Measurements from ENCODE around the gene PPP4R3B.
"Not testable (repeated sequence)": the region's sequence is repeated elsewhere in the genome, so short reads cannot be mapped to it uniquely, and the experiment has no call there.

The PPP4R3B gene

DNA sequence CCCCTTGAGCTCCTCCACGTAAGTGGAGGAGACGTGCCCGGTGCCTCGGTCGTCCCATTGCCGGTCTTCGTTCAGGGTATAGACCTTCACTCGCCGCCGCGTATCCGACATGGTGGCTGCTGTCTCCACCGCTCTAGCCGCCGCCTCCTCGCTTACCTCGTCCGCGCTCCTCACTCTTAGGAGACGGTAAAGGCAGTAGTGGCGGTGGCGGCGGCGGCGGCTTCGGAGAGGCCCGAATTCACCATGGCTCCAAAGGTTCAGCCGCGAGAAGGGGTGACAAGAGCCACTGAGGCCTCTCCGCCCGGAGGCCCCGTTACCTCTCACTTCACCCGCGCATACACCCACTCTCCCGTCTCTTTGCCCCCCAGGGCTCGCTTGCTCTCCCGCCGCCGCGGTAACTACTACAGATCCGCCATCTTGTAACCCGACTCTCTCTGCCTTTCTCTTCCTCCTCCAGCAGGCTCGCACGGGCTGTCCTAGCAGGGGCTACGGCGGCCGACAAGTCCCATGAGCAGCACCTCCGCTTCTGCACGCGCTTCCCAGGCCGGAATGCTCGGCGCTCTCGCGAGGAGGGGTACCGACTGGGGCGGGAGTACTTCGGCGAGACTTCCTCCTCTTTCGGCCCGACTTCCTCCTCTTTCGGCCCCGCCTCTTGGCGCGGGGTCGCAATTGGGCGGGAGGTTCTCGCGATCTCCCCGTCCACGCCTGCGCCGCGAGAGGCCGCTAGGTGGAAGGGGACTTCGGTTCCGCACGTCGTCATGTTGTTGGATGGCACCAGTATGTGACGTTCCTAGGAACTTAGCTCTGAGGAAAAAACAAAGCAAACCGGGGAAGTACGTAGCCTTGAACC lies at the start of gene PPP4R3B:
Gene PPP4R3B (minus strand): TSS at position 448 of the 850 bp plus-strand sequence. CDS start 337 bp downstream, at position 111.
- peak; percentile 98 for DNase-seq

DNA sequence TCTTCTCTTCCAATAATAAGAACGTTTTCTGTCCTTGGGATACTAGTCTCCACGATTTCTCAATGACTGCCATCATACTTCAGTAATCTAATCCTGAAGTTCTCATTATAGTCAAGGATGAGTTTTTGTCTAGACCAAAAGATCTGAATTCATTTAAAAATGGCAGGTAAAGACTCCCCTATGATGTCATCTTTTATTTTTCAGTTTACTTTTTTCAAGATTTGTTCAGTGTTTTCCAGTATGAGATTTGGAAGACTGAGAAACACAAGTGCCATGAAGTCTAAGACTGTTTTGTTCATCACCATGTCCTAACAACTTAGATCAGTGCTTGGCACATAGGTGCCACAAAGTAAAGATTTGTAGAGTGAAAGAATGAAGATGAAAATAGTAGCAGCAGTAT lies 35.8 kb upstream of the PPP4R3B start:
- DNase-seq, result no peak

DNA sequence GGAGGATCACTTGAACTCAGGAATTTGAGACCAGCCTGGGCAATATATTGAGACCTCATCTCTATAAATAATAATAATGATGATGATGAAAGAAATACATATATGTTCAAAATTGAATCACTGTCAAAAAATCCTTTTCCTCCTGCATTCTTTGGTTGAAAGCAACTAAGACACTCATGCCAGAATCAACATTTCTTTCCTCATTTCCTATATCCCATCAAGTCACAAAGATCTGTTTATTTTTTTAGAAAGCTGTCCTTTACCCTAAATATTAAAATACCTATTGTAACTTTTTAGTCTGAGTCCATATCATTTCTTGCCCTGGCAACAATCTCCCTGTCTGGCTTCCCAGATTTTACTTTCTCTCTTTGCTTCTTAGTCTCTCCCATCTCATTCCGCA lies 31.8 kb upstream of the PPP4R3B start:
- no peak for DNase-seq

DNA sequence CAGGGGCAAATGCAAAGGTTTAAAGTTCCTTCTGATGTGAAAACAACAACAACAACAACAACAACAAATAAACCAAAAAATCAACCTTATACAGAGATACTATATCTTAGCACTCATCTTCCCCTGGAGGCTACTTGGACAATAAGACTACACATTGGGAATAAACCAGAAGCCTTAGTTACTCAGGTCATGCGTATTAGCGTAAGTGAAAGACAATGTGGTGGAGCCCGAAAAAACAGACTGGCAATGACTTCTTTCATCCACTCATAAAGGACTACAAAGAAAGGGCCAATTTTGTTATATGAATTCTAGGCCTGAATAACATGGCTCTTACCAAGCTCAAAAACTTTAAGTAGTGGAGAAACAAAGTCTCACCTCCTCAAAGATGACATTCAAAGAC lies 19.4 kb upstream of the PPP4R3B start:
- no peak for DNase-seq

DNA sequence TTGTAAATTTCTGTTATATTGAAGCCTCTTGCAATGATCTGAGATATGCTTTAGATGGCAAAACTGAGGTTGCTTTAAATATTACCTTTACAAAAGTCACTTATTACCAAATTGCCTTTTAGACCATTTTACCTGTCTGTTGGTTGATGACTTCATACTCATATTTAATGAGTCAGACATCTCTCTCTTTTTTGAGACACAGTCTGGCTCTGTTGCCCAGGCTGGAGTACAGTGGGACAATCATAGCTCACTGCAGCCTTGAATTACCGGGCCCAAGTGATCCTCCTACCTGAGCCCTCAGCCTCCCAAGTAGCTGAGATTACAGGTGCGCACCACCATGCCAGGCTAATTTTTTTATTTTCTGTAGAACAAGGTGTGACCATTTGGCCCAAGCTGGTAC lies 11.5 kb upstream of the PPP4R3B start:
- no peak for DNase-seq

DNA sequence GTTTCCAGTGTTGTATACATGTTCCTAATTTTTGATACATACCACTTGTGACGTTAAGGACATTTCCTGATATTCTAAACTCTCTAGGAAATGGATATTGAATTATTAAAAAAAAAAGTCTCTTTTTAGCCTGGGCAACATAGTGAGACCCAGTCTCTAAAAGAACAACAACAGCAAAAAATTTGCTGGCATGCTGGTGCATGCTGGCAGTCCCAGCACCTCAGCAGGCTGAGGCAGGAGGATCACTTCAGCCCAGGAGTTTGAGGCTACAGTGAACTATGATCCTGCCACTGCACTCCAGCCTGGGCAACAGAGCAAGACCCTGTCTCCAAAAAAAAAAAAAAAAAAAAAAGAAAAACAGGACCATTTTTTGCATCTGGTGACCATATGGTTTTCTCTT lies 10.5 kb upstream of the PPP4R3B start:
- no peak for DNase-seq

DNA sequence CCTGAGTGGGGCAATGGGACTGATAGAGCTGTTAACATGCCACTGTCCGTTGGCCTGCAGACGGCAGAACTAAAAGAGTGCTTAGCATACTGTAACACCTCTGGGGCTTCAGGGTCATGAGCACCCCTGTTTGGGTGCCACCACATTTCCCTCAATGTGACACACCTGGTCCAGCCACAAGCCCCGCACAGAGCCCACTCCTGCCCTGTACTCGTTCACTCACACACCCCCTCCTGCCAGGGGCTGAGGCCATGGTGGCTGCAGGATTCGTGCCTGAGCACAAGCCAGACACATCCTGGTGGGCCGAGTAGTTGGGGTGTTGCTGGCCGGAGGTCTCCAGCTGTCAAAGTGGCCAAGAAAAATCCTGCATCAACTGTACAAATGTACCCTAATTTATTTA lies 4.4 kb upstream of the PPP4R3B start:
- DNase-seq, result no peak

DNA sequence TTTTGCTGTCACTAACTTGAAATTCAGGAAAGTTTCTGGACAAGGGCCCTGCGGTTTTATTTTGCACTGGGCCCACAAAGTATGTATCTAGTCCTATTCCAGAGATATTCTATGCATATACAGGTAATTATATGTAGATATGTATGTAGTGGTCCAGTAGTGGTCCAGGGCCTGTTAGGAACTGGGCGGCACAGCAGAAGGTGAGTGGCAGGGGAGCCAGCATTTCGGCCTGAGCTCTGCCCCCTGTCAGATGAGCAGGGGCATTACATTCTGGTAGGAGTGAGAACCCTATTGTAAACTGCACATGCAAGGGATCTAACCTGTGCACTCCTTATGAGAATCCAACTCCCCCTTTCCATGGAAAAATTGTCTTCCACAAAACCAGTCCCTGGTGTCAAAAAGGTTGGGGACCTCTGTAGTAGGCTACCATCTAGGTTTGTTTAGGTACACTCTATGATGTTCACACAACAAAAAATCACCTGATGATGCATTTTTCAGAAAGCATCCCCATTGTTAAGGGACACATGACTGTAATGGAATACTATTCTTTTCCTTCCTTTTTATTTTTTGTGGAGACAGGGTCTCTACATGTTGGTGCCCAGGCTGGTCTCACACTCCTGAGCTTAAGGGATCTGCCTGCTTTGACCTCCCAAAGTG lies 2.8 kb upstream of the PPP4R3B start:
- no peak for DNase-seq

DNA sequence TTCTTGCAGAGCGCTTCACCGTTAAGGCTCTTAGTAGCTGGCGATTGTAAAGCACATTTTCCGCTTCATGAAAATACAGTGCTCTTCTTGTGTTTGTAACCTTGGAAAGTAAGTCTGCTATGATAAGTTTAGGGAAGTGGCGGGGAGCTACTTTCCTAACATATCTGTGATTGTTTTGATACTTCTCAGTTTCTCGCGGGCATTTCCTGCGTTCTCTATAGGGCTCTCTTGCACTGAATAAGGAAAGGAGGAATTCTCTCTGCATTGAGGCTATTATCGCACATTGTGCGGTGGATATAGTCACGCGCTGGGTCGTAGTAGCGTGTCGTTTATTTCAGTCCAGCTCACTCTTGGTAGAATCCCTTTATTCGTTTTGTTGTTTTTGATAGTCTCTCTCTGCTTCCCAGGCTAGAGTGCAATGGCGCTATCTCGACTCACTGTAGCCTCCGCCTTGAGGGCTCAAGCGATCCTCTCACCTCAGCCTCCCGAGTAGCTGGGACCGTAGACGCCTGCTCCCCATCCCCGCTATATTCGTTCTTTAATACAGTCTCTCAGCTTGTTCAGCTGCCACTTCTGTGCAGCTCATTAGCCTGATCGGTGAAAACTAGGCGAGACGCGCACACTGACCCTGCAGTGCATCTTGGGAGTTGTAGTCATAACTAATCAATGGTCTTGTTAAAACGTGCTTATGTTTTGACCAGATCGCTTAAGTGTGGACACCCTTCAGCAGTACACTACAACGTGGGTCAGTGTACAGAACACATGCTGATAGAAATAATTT lies 1.0 kb upstream of the PPP4R3B start:
- peak; percentile 30 for DNase-seq

DNA sequence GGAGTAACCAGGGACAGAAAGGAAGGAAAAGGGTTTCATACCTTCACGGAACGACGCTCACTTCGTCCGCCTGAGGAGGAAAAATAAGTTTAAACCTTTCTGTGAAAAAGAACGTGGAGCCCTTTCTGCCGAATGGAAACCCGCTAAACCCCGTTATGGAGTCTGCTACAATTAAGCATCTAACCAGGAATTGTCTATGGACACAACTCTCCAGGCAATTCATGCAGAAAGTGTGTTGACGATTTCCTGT lies 528 bp upstream of the PPP4R3B start:
- DNase-seq, result no peak

DNA sequence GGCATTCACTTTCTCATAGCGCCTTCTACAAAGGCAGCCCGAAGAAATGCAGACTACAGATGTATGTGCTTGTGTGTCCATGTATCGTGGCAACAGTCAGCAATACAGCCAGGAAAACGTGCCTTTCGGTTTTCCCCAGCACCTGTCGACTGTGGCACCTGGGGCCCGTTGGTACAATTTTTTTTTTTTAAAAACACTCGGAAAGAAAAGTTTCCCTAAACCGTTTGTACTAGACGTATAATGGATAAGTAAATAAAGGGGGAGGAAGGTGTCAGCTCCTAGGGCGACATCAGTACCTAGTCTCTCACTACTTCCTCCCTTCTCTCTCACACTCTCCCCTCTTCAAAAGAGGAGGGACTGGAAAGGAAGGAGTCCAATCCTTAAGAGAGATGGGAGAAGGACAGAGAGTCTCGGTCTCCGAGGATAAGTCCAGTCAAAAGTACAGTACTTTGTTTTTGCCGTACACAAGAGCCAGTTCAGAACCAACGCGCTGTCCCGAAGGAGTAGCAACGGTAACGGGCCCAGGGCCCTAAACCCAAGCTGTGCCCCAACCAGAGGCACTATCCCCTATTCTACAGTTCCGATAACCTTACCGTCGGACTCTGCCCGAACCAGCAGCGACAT lies 759 bp downstream of the PPP4R3B start:
- peak; percentile 24 for DNase-seq

DNA sequence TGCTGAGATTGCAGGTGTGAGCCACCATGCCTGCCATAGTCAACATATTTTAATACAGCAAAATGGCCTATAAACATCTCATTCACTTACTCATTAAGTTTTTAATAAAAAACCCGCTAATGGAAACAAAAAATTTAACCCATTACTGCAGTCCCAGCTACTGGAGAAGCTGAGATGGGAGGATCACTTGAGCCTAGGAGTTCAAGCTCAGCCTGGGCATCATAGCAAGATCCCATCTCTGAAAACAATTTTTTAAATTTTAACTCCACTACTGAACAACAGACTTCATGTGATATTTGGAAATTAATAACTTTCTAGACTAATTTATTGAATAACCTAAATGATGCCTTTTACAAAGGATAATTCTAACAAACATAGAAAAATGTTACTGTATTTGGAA lies 5.4 kb downstream of the PPP4R3B start:
- DNase-seq, result no peak

DNA sequence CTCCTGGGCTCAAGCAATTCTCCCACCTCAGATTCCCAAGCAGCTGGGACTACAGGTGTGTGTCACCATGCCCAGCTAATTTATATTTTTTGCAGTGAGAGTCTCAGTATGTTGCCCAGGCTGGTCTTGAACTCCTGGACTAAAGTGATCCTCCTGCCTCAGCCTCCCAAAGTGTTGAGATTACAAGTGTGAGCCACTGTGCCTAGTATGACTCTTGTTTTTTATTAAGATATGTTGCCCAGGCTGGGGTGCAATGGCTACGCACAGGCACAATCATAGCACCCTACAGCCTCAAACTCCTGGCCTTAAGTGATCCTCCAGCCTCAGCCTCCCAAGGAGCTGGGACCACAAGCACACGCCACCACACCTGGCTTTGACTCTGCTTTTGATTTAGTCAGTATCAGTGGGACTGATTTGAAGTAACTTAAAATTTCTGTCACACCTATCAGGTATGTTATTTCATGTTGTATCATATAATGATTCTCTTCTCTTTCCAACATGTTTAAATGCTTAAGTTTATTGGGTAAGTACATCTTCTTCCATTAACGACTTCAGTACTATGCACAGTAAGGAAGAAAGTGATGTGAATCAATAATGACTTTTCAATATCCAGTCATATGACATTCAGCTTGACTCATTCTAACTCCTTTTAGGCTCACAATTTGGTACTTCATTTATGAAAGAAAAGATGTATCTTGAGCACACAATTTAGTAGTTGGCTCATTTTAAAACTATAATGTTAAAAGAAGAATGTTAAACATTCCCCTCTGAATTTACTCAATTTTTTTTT lies 6.3 kb downstream of the PPP4R3B start:
- DNase-seq, result no peak

DNA sequence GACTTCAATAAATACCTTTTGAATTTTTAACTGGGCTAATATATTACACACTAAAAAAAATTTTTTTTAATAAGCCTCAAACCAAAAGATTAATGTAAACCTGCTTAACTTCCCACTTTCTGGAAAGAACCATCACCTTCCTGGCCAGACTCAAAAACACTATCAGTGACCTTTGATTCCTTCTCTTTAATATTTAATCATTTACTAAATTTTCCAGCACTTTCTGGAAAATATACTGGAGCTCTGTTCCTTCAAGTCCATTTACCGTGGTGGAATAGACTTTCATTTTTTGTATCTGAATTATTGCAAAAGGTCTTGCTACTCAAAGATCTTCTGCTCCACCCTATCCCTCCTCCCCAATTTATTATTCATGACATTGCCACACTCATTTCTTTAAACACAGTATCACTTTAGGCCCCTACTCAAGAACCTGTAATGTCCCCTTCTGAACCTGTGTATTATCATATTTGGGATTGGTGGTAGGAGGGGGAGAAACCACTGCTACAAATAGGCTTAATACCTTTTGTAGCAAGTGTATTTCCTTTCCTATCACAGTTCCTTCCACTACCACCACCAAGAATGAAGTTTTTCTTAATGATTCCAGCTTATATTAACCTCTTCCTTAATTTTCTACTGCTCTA lies 7.4 kb downstream of the PPP4R3B start:
- DNase-seq, result no peak

DNA sequence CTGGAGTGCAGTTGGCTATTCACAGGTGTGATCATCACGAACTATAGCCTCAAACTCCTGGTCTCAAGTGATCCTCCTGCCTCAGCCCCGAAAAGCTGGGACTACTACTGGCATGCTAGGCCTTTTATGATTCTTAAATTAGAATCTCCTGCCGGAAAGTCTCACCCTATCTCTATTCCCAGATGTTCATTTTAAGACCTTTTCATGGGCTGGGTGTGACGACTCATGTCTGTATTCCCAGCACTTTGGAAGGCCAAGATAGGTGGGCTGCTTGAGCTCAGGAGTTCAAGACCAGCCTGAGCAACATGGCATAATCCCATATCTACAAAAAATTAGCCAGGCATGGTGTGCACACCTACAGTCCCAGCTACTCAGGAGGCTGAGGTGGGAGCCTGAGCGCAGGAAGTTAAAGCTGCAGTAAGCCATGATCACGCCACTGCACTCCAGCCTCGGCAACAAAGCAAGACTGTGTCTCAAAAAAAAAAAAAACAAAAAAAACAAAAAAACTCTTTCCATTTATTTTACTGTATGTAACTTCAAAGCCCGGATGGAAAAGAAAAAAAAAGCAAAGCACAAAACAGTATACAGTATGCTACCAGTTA lies 8.1 kb downstream of the PPP4R3B start:
- no peak for DNase-seq

DNA sequence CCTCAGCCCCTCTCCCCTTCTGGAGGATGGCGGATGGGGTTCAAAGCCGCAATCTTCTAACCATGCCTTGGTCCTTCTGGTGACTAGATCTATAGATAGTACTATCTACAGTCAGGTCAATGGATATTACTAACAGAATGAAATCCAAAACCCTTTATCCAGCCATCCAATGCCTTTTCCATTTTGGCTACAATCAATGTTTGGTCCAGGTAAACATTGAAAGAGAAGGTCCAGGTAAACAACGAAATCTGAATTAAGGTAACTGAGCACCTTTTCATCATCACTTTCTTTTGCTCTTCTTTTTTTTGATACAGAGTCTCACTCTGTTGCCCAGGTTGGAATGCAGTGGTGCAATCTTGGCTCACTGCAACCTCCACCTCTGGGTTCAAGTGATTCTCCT lies 9.7 kb downstream of the PPP4R3B start:
- no peak for DNase-seq

DNA sequence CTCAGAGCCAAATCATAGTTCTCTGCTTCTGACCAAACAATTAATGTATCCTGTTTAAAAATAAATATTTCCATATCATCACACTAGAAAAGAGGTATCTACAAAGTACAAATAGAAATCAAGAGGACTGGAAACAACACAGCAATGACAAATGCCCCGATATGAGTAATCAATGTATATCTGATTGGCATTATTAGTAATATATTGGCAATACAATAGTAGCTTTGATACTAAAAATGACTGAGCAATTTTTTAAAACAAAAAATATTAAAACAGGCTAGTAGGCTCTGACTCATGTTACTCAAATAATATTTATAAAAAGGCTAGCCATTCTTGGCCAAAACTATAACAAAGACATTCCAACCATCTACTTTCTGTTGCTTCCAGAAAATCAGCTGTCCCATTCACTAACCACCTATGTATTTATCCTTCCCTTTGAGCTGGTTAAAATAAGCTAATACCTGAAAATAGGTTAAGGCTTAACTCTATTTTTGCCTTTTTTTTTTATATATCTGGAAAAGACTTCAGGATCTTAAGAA lies 13.3 kb downstream of the PPP4R3B start:
- no peak for DNase-seq

DNA sequence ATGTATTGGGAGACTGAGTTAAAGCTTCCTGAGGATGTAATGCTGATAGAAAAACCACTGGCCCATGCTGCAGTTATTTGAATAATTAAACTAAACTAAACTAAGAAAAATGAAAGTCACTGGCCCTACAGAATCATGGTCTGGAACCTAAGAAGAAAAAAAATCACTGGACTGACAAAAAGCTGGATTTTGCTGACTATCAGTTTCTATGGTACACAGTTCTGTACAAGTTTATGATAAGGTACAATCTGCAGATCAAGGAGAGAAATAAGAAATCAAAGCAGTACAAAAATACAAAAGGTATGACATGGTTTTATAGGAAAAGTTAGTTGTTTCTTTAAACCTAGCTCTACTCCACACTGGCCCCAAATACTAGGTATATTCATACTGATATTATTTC lies 15.6 kb downstream of the PPP4R3B start:
- no peak for DNase-seq

DNA sequence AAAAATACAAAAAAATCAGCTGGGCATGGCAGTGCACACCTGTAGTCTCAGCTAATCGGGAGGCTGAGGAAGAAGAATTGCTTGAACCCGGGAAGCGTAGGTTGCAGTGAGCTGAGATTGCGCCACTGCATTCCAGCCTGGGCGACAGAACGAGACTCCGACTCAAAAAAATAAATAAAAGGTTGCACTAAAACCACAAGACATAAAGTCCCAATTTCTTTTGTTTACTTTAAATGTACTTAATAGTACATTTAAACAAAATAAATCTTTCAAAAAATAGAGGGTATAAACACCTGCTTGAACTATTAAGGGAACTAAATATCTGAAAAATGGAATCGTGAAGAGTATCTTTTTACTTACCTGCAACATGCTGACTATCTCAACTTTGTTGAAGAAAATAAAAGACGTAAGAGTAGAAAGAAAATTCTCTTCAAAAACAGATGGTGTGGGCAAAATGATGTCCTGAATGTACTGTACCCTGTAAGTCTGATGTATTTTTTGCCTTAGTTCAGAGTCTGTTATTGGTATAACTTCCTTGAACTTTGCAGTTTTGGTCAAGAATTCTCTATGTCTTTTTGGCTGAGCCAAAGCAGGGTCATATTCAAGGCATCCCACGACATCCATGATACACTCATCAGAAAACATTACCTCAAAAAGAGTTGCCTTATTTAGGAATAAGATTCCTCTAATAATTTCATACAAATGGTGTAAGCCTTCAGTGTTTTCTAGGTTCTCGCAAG lies 19.2 kb downstream of the PPP4R3B start:
- no peak for DNase-seq

DNA sequence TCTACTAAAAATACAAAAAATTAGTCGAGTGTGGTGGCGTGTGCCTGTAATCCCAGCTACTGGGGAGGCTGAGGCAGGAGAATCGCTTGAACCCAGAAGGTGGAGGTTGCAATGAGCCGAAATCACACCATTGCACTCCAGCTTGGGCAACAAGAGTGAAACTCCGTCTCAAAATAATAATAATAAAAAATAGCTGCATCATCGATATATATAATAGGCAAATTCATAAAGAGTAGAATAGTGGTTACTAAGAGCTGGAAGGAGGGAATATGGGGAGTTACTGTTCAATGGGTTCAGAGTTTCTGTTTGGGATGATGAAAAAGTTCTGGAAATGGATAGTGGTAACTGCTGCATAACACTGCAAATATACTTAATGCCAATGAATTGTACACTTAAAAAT lies 20.6 kb downstream of the PPP4R3B start:
- DNase-seq, result not testable (repeated sequence)

DNA sequence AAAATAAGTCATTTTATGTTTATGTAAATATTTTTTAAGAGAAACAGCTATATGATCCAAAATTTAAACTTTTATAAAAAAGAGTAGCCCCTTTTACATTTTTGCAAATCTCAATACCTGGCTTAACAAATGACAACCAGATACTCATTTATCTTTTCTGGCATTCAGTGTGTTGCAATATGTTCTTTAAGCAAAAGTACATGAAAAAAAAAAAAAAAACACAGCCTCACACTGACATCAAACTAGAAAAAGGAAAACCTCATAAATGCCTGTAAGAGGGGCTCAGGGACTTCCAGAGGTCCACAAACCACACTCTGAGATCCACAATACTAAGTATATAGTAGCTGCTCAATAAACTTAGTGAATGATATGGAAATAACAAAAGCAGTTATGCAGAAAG lies 21.9 kb downstream of the PPP4R3B start:
- DNase-seq, result no peak
